ENCODE measurements around the gene TIGAR. TPM values are rescaled to one million over a fixed set of nuclear protein-coding genes. Genes with fewer than 3 reads are reported as not detected.

The TIGAR gene
- 10 to 100 TPM; 14.7 to 15.8 TPM for total RNA-seq

- no peaks in the 10 kb centered on the region for H3K27me3 Mint-ChIP-seq (ENCODE audit: low read depth)
- peaks cover 19% of the 10 kb centered on the region for H3K36me3 Mint-ChIP-seq (ENCODE audit: low read depth)
- peak within 1 kb of the TSS; percentile 95 for H3K27ac Mint-ChIP-seq
- H3K4me1 Mint-ChIP-seq (ENCODE audit: low read depth), result peaks cover 47% of the 10 kb centered on the region
- ATAC-seq, result peak; percentile 99
- H3K9me3 Mint-ChIP-seq (ENCODE audit: insufficient read depth), result no peaks in the 10 kb centered on the region
- H3K4me3 Mint-ChIP-seq, result peak within 1 kb of the TSS; percentile 83
- CTCF ChIA-PET, result interaction anchor here (1.1 to 1.5 kb wide), 3 partner anchors 11 to 204 kb away, joined by 3 to 5 read pairs (median 4); no protein-coding TSS in a partner anchor
- POLR2A ChIA-PET, result interaction anchor here (0.6 to 1.1 kb wide), 2 partner anchors 15 kb away, joined by 3 read pairs; no protein-coding TSS in a partner anchor
- DNase-seq, result peak; percentile 94
These were observed at the start of gene TIGAR for GRCh38 chr12:4320853-4321701. TIGAR (plus strand) TSS chr12:4321213; CDS start chr12:4321272, 59 bp downstream.

- Mint-ChIP-seq H3K27me3 (ENCODE audit: low read depth) (peaks cover 2% of the 10 kb centered on the region), H3K4me3 (peak overlapping the region; percentile 99), H3K27ac (peak overlapping the region; percentile 99), H3K9me3 (ENCODE audit: insufficient read depth) (no peaks in the 10 kb centered on the region), H3K4me1 (ENCODE audit: low read depth) (peaks cover 25% of the 10 kb centered on the region), H3K36me3 (ENCODE audit: low read depth) (peaks cover 35% of the 10 kb centered on the region)
- DNase-seq (peak; percentile 97), ATAC-seq (peak; percentile 58)
- POLR2A ChIA-PET, result interaction anchor here (0.7 to 12.1 kb wide), 16 partner anchors 15 to 400 kb away, joined by 3 to 260 read pairs (median 6); partner anchors contain the start of gene PARP11
- CTCF ChIA-PET, result interaction anchor here (0.8 to 8.0 kb wide), 17 partner anchors 11 to 386 kb away, joined by 3 to 91 read pairs (median 4); no protein-coding TSS in a partner anchor
These were observed 49.1 kb upstream of the TIGAR start for GRCh38 chr12:4271717-4272423.

GRCh38 chr12:4272424-4273272, 48.4 kb upstream of the TIGAR start:
- no peaks in the 10 kb centered on the region for H3K9me3 Mint-ChIP-seq (ENCODE audit: insufficient read depth)
- H3K4me1 Mint-ChIP-seq (ENCODE audit: low read depth), result peaks cover 31% of the 10 kb centered on the region
- ATAC-seq, result peak; percentile 31
- ChIA-PET CTCF (interaction anchor here (0.8 to 8.0 kb wide), 16 partner anchors 11 to 402 kb away, joined by 3 to 132 read pairs (median 5); no protein-coding TSS in a partner anchor), POLR2A (interaction anchor here (0.5 to 12.1 kb wide), 23 partner anchors 8 to 1396 kb away, joined by 3 to 260 read pairs (median 5); partner anchors contain the start of gene PARP11)
- peaks cover 43% of the 10 kb centered on the region for H3K36me3 Mint-ChIP-seq (ENCODE audit: low read depth)
- H3K4me3 Mint-ChIP-seq, result peak overlapping the region; percentile 99
- DNase-seq, result peak; percentile 94
- no peaks in the 10 kb centered on the region for H3K27me3 Mint-ChIP-seq (ENCODE audit: low read depth)
- H3K27ac Mint-ChIP-seq, result peak overlapping the region; percentile 99

- Mint-ChIP-seq H3K27me3 (ENCODE audit: low read depth) (no peaks in the 10 kb centered on the region), H3K36me3 (ENCODE audit: low read depth) (peaks cover 49% of the 10 kb centered on the region), H3K4me1 (ENCODE audit: low read depth) (peaks cover 32% of the 10 kb centered on the region), H3K9me3 (ENCODE audit: insufficient read depth) (no peaks in the 10 kb centered on the region), H3K4me3 (peak overlapping the region; percentile 99), H3K27ac (peak overlapping the region; percentile 99)
- ChIA-PET POLR2A (interaction anchor here (0.5 to 12.1 kb wide), 19 partner anchors 9 to 1397 kb away, joined by 3 to 260 read pairs (median 4); partner anchors contain the start of gene PARP11), CTCF (interaction anchor here (0.9 to 8.0 kb wide), 10 partner anchors 10 to 402 kb away, joined by 3 to 132 read pairs (median 4); no protein-coding TSS in a partner anchor)
- no peak for DNase-seq
- ATAC-seq, result peak; percentile 0
These were observed 47.8 kb upstream of the TIGAR start for GRCh38 chr12:4273273-4273651.

GRCh38 chr12:4273652-4274395, 47.2 kb upstream of the TIGAR start, which contains the start of gene CCND2:
CCND2 (plus strand) TSS chr12:4273762; CDS start chr12:4274041, 279 bp downstream.
- Mint-ChIP-seq H3K9me3 (ENCODE audit: insufficient read depth) (no peaks in the 10 kb centered on the region), H3K27me3 (ENCODE audit: low read depth) (no peaks in the 10 kb centered on the region), H3K4me1 (ENCODE audit: low read depth) (peaks cover 32% of the 10 kb centered on the region), H3K4me3 (peak within 1 kb of the TSS; percentile 99), H3K36me3 (ENCODE audit: low read depth) (peaks cover 55% of the 10 kb centered on the region), H3K27ac (peak within 1 kb of the TSS; percentile 99)
- ChIA-PET CTCF (interaction anchor here (0.9 to 12.7 kb wide), 12 partner anchors 9 to 403 kb away, joined by 3 to 242 read pairs (median 5); no protein-coding TSS in a partner anchor), POLR2A (interaction anchor here (0.5 to 12.1 kb wide), 18 partner anchors 9 to 403 kb away, joined by 3 to 260 read pairs (median 4); partner anchors contain the start of gene PARP11)
- ATAC-seq (peak; percentile 14), DNase-seq (peak; percentile 91)

GRCh38 chr12:4274396-4275015, 46.5 kb upstream of the TIGAR start:
- DNase-seq (peak; percentile 44), ATAC-seq (no peak)
- Mint-ChIP-seq H3K4me3 (peak overlapping the region; percentile 99), H3K27ac (peak overlapping the region; percentile 99), H3K9me3 (ENCODE audit: insufficient read depth) (no peaks in the 10 kb centered on the region), H3K27me3 (ENCODE audit: low read depth) (no peaks in the 10 kb centered on the region), H3K36me3 (ENCODE audit: low read depth) (peaks cover 62% of the 10 kb centered on the region), H3K4me1 (ENCODE audit: low read depth) (peaks cover 37% of the 10 kb centered on the region)
- ChIA-PET POLR2A (interaction anchor here (1.0 to 12.1 kb wide), 7 partner anchors 109 to 390 kb away, joined by 3 to 260 read pairs (median 32); no protein-coding TSS in a partner anchor), CTCF (interaction anchor here (2.0 to 12.7 kb wide), 7 partner anchors 122 to 390 kb away, joined by 6 to 242 read pairs (median 41); no protein-coding TSS in a partner anchor)

GRCh38 chr12:4275016-4275869, 45.8 kb upstream of the TIGAR start:
- Mint-ChIP-seq H3K4me1 (ENCODE audit: low read depth) (peaks cover 45% of the 10 kb centered on the region), H3K9me3 (ENCODE audit: insufficient read depth) (no peaks in the 10 kb centered on the region), H3K27me3 (ENCODE audit: low read depth) (no peaks in the 10 kb centered on the region), H3K4me3 (peak overlapping the region; percentile 99), H3K27ac (peak overlapping the region; percentile 99), H3K36me3 (ENCODE audit: low read depth) (peaks cover 68% of the 10 kb centered on the region)
- no peak for ATAC-seq
- ChIA-PET POLR2A (interaction anchor here (0.7 to 12.1 kb wide), 12 partner anchors 16 to 389 kb away, joined by 3 to 260 read pairs (median 18); no protein-coding TSS in a partner anchor), CTCF (interaction anchor here (1.0 to 12.7 kb wide), 25 partner anchors 15 to 402 kb away, joined by 4 to 242 read pairs (median 16); partner anchors contain the start of gene PARP11)
- DNase-seq, result peak; percentile 29

- no peaks in the 10 kb centered on the region for H3K9me3 Mint-ChIP-seq (ENCODE audit: insufficient read depth)
- DNase-seq, result peak; percentile 25
These were observed 45.1 kb upstream of the TIGAR start for GRCh38 chr12:4275870-4276301.

More at GRCh38 chr12:4275870-4276301, 45.1 kb upstream of the TIGAR start:
- ChIA-PET POLR2A (interaction anchor here (0.7 to 12.1 kb wide), 13 partner anchors 16 to 390 kb away, joined by 3 to 260 read pairs (median 8); no protein-coding TSS in a partner anchor), CTCF (interaction anchor here (0.8 to 12.7 kb wide), 45 partner anchors 7 to 976 kb away, joined by 3 to 242 read pairs (median 8); partner anchors contain the start of genes PARP11 and TIGAR)
- ATAC-seq, result no peak
- H3K4me3 Mint-ChIP-seq, result peak overlapping the region; percentile 99
- H3K27me3 Mint-ChIP-seq (ENCODE audit: low read depth), result no peaks in the 10 kb centered on the region
- H3K36me3 Mint-ChIP-seq (ENCODE audit: low read depth), result peaks cover 72% of the 10 kb centered on the region
- peaks cover 51% of the 10 kb centered on the region for H3K4me1 Mint-ChIP-seq (ENCODE audit: low read depth)
- H3K27ac Mint-ChIP-seq, result peak overlapping the region; percentile 99

Measured in activated CD8-positive, alpha-beta T cell treated with anti-CD3 and anti-CD28 coated beads, Interleukin-2, amount 10 ng/mL, durations not matched to agents 7 days and 5 days (primary cell).